ENCODE data around the gene USP9X. TPM values are rescaled to one million over a fixed set of nuclear protein-coding genes. Genes with fewer than 3 reads are reported as not detected.
"Not testable (repeated sequence)": the region's sequence is repeated elsewhere in the genome, so short reads cannot be mapped to it uniquely, and the experiment has no call there.

Gene USP9X
- total RNA-seq, 1 donor from 2014 or later: 176 TPM

GRCh38 chrX:41186946-41187345 lies 101.7 kb downstream of the USP9X start:
- DNase-seq (ENCODE audit: low read depth): not testable (repeated sequence)

- DNase-seq (ENCODE audit: low read depth): no peak
These were observed 103.9 kb downstream of the USP9X start for GRCh38 chrX:41189156-41189555.

GRCh38 chrX:41192880-41193279 lies 107.6 kb downstream of the USP9X start:
- DNase-seq (ENCODE audit: low read depth): no peak

GRCh38 chrX:41198410-41198809 lies 113.2 kb downstream of the USP9X start:
- DNase-seq (ENCODE audit: low read depth): no peak

- DNase-seq (ENCODE audit: low read depth): no peak
These were observed 115.5 kb downstream of the USP9X start for GRCh38 chrX:41200785-41201184.

- no peak for DNase-seq (ENCODE audit: low read depth)
These were observed 124.6 kb downstream of the USP9X start for GRCh38 chrX:41209853-41210252.

GRCh38 chrX:41224605-41225004 lies 139.4 kb downstream of the USP9X start:
- DNase-seq (ENCODE audit: low read depth): no peak

- DNase-seq (ENCODE audit: low read depth): no peak
These were observed 148.7 kb downstream of the USP9X start for GRCh38 chrX:41233988-41234387.

- DNase-seq (ENCODE audit: low read depth): not testable (repeated sequence)
These were observed 149.2 kb downstream of the USP9X start for GRCh38 chrX:41234471-41234870.

GRCh38 chrX:41234962-41235361 lies 149.7 kb downstream of the USP9X start:
- no peak for DNase-seq (ENCODE audit: low read depth)

- DNase-seq (ENCODE audit: low read depth): no peak
These were observed 151.4 kb downstream of the USP9X start for GRCh38 chrX:41236629-41237028.

GRCh38 chrX:41240509-41240908 lies 155.3 kb downstream of the USP9X start:
- no peak for DNase-seq (ENCODE audit: low read depth)

- no peak for DNase-seq (ENCODE audit: low read depth)
These were observed 156.7 kb downstream of the USP9X start for GRCh38 chrX:41241962-41242361.

- no peak for DNase-seq (ENCODE audit: low read depth)
These were observed 160.4 kb downstream of the USP9X start for GRCh38 chrX:41245641-41246040.

- no peak for DNase-seq (ENCODE audit: low read depth)
These were observed 165.6 kb downstream of the USP9X start for GRCh38 chrX:41250867-41251266.

- DNase-seq (ENCODE audit: low read depth): no peak
These were observed 172.6 kb downstream of the USP9X start for GRCh38 chrX:41257801-41258200.

GRCh38 chrX:41258226-41258625 lies 173.0 kb downstream of the USP9X start:
- DNase-seq (ENCODE audit: low read depth): no peak

GRCh38 chrX:41258871-41259270 lies 173.6 kb downstream of the USP9X start:
- DNase-seq (ENCODE audit: low read depth): no peak

- no peak for DNase-seq (ENCODE audit: low read depth)
These were observed 174.3 kb downstream of the USP9X start for GRCh38 chrX:41259516-41259915.

- peak; percentile 72 for DNase-seq (ENCODE audit: low read depth)
These were observed 180.4 kb downstream of the USP9X start for GRCh38 chrX:41265615-41266014.

- DNase-seq (ENCODE audit: low read depth): peak; percentile 87
These were observed 188.4 kb downstream of the USP9X start for GRCh38 chrX:41273638-41274037.

- no peak for DNase-seq (ENCODE audit: low read depth)
These were observed 190.7 kb downstream of the USP9X start for GRCh38 chrX:41275661-41276609.

GRCh38 chrX:41276661-41277506 lies 191.6 kb downstream of the USP9X start:
- no peak for DNase-seq (ENCODE audit: low read depth)
